Osteocyte (in vitro differentiated cells): ENCODE results near the gene TLCD3B. TPM values are rescaled to one million over a fixed set of nuclear protein-coding genes. Genes with fewer than 3 reads are reported as not detected.
A peak's percentile ranks its signal among the peaks of the same experiment; 100 is the strongest.

Experiments used
- DNase-seq: peaks from one replicate; pipeline ENCODE4 v3.0.0; 2021; ENCODE audit warnings: mixed read lengths; ENCODE audit not compliant: unreplicated experiment; ENCODE audit errors: extremely low spot score
- H3K27ac Mint-ChIP-seq: one replicate; pipeline ENCODE4 v1.8.0; 2021; ENCODE audit warnings: mild to moderate bottlenecking, mixed read lengths; ENCODE audit not compliant: unreplicated experiment
- H3K27me3 Mint-ChIP-seq: one replicate; pipeline ENCODE4 v1.8.0; 2021; ENCODE audit warnings: mixed read lengths; ENCODE audit not compliant: unreplicated experiment
- H3K36me3 Mint-ChIP-seq: one replicate; pipeline ENCODE4 v1.8.0; 2021; ENCODE audit warnings: mixed read lengths; ENCODE audit not compliant: unreplicated experiment
- H3K4me1 Mint-ChIP-seq: one replicate; pipeline ENCODE4 v1.8.0; 2021; ENCODE audit warnings: mixed read lengths; ENCODE audit not compliant: unreplicated experiment
- H3K4me3 Mint-ChIP-seq: one replicate; pipeline ENCODE4 v1.8.0; 2021; ENCODE audit warnings: mild to moderate bottlenecking, moderate library complexity, mixed read lengths; ENCODE audit not compliant: unreplicated experiment
- H3K9me3 Mint-ChIP-seq: one replicate; pipeline ENCODE4 v1.8.0; 2021; ENCODE audit warnings: mixed read lengths; ENCODE audit not compliant: unreplicated experiment
- CTCF ChIP-seq: fragments of 200-600 bp; sonication (generic); IDR thresholded peaks from 2 replicates; pipeline ENCODE4 v1.5.0; 2021; ENCODE audit warnings: antibody characterized with exemption, mild to moderate bottlenecking, moderate library complexity
- total RNA-seq: library from RNA; stranded (reverse); gene quantifications from 2 replicates; pipeline ENCODE4 v1.2.1, GENCODE V29; 2021

Gene TLCD3B
- total RNA-seq, 1 donor from 2014 or later, result 0.32 TPM

- Mint-ChIP-seq H3K9me3 (no peaks in the 10 kb centered on the region), H3K4me1 (peaks cover 8% of the 10 kb centered on the region), H3K27ac (no peak overlapping the region), H3K36me3 (no peaks in the 10 kb centered on the region), H3K4me3 (no peak overlapping the region), H3K27me3 (peaks cover 9% of the 10 kb centered on the region)
- DNase-seq, result no peak
- no peak for TF ChIP-seq CTCF
Observed at GRCh38 chr16:30007378-30007895, 23.6 kb downstream of the TLCD3B start.

GRCh38 chr16:30006659-30007377 lies 24.3 kb downstream of the TLCD3B start:
- DNase-seq, result no peak
- H3K27ac Mint-ChIP-seq, result no peak overlapping the region
- H3K4me1 Mint-ChIP-seq, result peaks cover 4% of the 10 kb centered on the region
- peaks cover 3% of the 10 kb centered on the region for H3K36me3 Mint-ChIP-seq
- TF ChIP-seq CTCF, result no peak
- H3K4me3 Mint-ChIP-seq, result no peak overlapping the region
- no peaks in the 10 kb centered on the region for H3K9me3 Mint-ChIP-seq
- H3K27me3 Mint-ChIP-seq, result peaks cover 5% of the 10 kb centered on the region

GRCh38 chr16:30006095-30006473 lies 25.0 kb downstream of the TLCD3B start:
- no peak for TF ChIP-seq CTCF
- H3K36me3 Mint-ChIP-seq, result peaks cover 3% of the 10 kb centered on the region
- H3K27ac Mint-ChIP-seq, result no peak overlapping the region
- H3K9me3 Mint-ChIP-seq, result no peaks in the 10 kb centered on the region
- H3K27me3 Mint-ChIP-seq, result peaks cover 3% of the 10 kb centered on the region
- no peak for DNase-seq
- no peak overlapping the region for H3K4me3 Mint-ChIP-seq
- H3K4me1 Mint-ChIP-seq, result peaks cover 3% of the 10 kb centered on the region

GRCh38 chr16:30005341-30006094 lies 25.6 kb downstream of the TLCD3B start:
- peak; percentile 84 for DNase-seq
- Mint-ChIP-seq H3K9me3 (no peaks in the 10 kb centered on the region), H3K36me3 (peaks cover 3% of the 10 kb centered on the region), H3K4me1 (peaks cover 2% of the 10 kb centered on the region), H3K4me3 (no peak overlapping the region), H3K27ac (no peak overlapping the region), H3K27me3 (peaks cover 2% of the 10 kb centered on the region)
- peak; percentile 76 for TF ChIP-seq CTCF

GRCh38 chr16:30004811-30005242 lies 26.2 kb downstream of the TLCD3B start:
- Mint-ChIP-seq H3K27me3 (no peaks in the 10 kb centered on the region), H3K4me1 (no peaks in the 10 kb centered on the region), H3K27ac (no peak overlapping the region), H3K36me3 (peaks cover 3% of the 10 kb centered on the region), H3K4me3 (no peak overlapping the region), H3K9me3 (no peaks in the 10 kb centered on the region)
- TF ChIP-seq CTCF, result no peak
- DNase-seq, result no peak
